Ishikawa (cell line): Measurements from ENCODE around the gene ATP2B1.

Experiments
- NFIC ChIP-seq: IDR thresholded peaks from 2 replicates; pipeline ENCODE4 v1.6.1; 2012
- USF1 ChIP-seq: IDR thresholded peaks from 2 replicates; pipeline ENCODE4 v1.6.1; 2012
- TF ChIP-seq, protein P1 (sequence below): IDR thresholded peaks from 2 replicates; pipeline ENCODE4 v1.6.1; 2012; ENCODE audit warnings: low read depth, mild to moderate bottlenecking
- TF ChIP-seq, protein P2 (sequence below): IDR thresholded peaks from 2 replicates; pipeline ENCODE4 v1.6.1; 2012

DNA sequence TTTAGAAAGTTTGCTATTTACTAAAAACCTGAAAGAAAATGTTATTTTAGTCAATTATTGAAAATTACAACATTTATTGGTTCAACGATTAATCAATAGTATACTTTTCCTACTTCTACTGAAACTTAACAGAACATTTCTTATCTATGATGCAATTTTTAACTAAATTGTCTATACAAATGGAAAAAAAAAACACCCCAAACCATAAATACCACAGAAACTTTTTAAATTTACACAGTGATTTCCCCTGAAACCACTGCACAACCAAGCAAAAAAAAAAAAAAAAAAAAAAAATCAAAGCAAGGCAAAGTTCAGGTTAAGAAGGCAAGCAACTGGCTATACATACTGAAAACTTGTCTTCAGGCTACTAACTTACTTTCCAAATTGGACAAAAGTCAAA lies 110.9 kb downstream of the ATP2B1 start:
- TF ChIP-seq NFIC (no peak), USF1 (no peak)
- TF ChIP-seq, protein P1, sequence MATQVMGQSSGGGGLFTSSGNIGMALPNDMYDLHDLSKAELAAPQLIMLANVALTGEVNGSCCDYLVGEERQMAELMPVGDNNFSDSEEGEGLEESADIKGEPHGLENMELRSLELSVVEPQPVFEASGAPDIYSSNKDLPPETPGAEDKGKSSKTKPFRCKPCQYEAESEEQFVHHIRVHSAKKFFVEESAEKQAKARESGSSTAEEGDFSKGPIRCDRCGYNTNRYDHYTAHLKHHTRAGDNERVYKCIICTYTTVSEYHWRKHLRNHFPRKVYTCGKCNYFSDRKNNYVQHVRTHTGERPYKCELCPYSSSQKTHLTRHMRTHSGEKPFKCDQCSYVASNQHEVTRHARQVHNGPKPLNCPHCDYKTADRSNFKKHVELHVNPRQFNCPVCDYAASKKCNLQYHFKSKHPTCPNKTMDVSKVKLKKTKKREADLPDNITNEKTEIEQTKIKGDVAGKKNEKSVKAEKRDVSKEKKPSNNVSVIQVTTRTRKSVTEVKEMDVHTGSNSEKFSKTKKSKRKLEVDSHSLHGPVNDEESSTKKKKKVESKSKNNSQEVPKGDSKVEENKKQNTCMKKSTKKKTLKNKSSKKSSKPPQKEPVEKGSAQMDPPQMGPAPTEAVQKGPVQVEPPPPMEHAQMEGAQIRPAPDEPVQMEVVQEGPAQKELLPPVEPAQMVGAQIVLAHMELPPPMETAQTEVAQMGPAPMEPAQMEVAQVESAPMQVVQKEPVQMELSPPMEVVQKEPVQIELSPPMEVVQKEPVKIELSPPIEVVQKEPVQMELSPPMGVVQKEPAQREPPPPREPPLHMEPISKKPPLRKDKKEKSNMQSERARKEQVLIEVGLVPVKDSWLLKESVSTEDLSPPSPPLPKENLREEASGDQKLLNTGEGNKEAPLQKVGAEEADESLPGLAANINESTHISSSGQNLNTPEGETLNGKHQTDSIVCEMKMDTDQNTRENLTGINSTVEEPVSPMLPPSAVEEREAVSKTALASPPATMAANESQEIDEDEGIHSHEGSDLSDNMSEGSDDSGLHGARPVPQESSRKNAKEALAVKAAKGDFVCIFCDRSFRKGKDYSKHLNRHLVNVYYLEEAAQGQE: no peak
- TF ChIP-seq, protein P2, sequence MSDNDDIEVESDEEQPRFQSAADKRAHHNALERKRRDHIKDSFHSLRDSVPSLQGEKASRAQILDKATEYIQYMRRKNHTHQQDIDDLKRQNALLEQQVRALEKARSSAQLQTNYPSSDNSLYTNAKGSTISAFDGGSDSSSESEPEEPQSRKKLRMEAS: no peak
